Activated T-helper 17 cell treated with anti-CD3 and anti-CD28 coated beads, Interleukin-2, amount 50 U/mL, for 72 hours (primary cell): ENCODE data around the gene MBP. TPM values are rescaled to one million over a fixed set of nuclear protein-coding genes. Genes with fewer than 3 reads are reported as not detected.

ENCODE experiments used
- ATAC-seq: fragments of 150-1000 bp; cut with Tn5 transposase; replicated peaks from 2 replicates; pipeline ENCODE4 v1.10.0; 2021; ENCODE audit warnings: mild to moderate bottlenecking, moderate library complexity
- H3K27ac Mint-ChIP-seq: one replicate; pipeline ENCODE4 v1.8.0; 2022; ENCODE audit warnings: mixed read lengths
- H3K27me3 Mint-ChIP-seq: one replicate; pipeline ENCODE4 v1.8.0; 2022; ENCODE audit warnings: mixed read lengths
- H3K36me3 Mint-ChIP-seq: one replicate; pipeline ENCODE4 v1.8.0; 2022; ENCODE audit warnings: low read depth, mild to moderate bottlenecking, mixed read lengths
- H3K4me1 Mint-ChIP-seq: one replicate; pipeline ENCODE4 v1.8.0; 2022; ENCODE audit warnings: mixed read lengths
- H3K4me3 Mint-ChIP-seq: one replicate; pipeline ENCODE4 v1.8.0; 2022; ENCODE audit warnings: mild to moderate bottlenecking, mixed read lengths
- H3K9me3 Mint-ChIP-seq: one replicate; pipeline ENCODE4 v1.8.0; 2022; ENCODE audit warnings: mixed read lengths
- total RNA-seq, 2 donors: library from RNA; stranded (reverse); gene quantifications; one replicate each; pipeline ENCODE4 v1.2.3, GENCODE V29; 2022

MBP gene
- total RNA-seq, 2 donors from 2014 or later, result 55.7 to 66.5 TPM

DNA sequence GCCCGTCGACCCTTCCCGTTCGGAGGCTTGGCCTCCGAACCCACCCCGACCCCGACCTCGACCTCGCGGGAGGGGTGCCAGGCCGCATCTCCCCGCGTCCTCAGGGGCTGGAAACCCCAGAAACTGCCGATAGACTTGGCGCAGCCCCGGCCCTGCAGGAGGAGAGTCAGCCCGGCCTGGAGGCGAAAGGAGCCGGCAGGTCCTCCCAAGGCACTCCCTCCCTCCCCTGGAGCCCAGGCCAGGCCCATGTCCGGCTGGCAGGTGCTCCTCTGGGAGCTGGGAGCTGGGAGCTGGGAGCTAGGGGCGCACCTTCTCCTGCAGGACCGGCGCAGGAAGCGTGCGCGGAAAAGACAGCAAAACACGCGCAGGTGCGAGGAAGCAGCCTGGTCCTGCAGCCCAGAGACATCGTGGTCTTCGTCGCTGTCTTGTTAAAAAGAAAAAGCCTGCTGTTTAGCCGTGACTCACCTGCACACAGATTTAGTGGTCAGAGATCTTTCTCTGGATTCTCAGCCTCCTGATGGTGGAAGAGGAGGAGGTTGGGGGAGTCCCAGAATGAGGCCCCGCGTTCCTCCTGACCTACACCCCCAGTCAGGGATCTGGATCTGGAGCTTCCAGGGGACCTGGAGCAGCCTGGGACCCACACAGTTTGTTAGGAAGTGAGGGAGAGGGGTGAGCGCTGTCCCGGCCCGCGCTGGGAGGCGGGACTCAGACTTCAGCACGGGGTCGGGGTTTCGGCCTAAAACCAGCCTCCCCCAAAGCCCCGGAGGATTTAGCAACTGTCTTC lies 660 bp upstream of the MBP start:
- Mint-ChIP-seq H3K27ac (peak overlapping the region; percentile 67), H3K4me3 (peak overlapping the region; percentile 59), H3K36me3 (peaks cover 32% of the 10 kb centered on the region), H3K4me1 (peaks cover 22% of the 10 kb centered on the region), H3K9me3 (no peaks in the 10 kb centered on the region), H3K27me3 (no peaks in the 10 kb centered on the region)
- no peak for ATAC-seq

DNA sequence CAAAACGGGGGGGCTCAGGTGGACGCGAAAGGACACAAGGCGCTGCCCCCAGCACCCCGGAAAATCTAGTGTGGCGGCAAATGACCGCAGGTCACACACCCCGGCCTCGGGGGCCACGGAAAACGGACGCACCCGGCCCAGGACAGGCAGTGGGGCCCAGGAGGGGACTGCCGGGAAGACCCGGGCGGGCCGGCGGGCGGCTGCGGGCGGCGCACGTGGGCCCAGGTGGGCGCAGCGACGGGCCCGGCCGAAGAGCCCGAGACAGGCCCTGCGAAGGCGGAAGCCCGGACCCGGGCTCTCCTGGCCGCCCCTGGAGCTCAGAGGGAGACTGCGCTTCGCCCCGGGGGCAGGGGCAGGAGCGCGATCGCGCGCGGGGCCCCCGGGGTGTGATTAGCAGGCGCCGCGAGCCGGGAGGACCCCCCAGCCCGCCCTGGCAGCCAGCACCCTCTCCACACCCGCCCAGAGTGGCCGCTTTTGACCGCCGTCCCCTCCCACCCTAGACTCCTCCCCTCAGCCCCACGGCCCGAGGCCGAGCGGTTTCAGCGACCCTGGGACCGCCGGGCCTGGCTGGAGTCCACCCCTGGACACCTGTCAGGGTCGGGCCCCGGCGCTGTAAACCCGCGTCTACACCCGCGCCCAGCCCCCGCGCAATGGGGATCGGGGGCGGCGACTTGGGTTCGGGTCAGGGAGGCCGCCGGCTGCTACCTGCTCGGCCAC lies 773 bp downstream of the MBP start:
- peaks cover 46% of the 10 kb centered on the region for H3K36me3 Mint-ChIP-seq
- peak; percentile 57 for ATAC-seq

DNA sequence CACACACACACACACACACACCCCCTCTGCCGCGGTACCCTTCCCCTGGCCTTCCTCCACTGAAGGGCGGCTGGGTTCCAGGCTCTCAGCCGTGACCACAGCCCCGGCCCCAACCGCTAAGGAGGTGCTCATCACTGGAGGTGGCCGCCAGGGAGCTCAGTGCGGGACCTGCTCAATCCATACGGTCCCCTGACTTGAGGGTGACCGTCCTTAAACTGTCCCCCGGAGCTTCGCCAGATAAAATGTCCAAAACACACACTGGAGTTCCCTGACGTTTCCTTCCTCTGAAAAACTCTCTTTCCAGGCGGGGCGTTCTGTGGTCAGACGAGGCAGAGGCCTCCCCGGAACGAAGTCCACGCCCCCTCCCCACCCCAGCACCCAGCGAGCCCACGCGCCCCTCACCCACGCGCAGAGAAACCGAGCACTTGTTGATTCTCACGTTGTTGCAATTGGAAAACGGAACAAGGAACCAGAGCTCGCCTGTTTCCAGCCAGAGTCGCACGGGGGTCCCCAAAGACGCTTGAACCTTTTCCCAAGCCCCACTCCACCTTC lies 1.4 kb downstream of the MBP start:
- peak overlapping the region; percentile 96 for H3K27ac Mint-ChIP-seq
- no peaks in the 10 kb centered on the region for H3K9me3 Mint-ChIP-seq
- peak overlapping the region; percentile 95 for H3K4me3 Mint-ChIP-seq
- H3K27me3 Mint-ChIP-seq, result no peaks in the 10 kb centered on the region
- H3K4me1 Mint-ChIP-seq, result peaks cover 41% of the 10 kb centered on the region
- peak; percentile 31 for ATAC-seq
- H3K36me3 Mint-ChIP-seq, result peaks cover 51% of the 10 kb centered on the region

More for the DNA sequence above, 773 bp downstream of the MBP start:
- H3K4me3 Mint-ChIP-seq, result peak overlapping the region; percentile 95
- H3K27ac Mint-ChIP-seq, result peak overlapping the region; percentile 96
- no peaks in the 10 kb centered on the region for H3K9me3 Mint-ChIP-seq
- peaks cover 34% of the 10 kb centered on the region for H3K4me1 Mint-ChIP-seq
- H3K27me3 Mint-ChIP-seq, result no peaks in the 10 kb centered on the region

DNA sequence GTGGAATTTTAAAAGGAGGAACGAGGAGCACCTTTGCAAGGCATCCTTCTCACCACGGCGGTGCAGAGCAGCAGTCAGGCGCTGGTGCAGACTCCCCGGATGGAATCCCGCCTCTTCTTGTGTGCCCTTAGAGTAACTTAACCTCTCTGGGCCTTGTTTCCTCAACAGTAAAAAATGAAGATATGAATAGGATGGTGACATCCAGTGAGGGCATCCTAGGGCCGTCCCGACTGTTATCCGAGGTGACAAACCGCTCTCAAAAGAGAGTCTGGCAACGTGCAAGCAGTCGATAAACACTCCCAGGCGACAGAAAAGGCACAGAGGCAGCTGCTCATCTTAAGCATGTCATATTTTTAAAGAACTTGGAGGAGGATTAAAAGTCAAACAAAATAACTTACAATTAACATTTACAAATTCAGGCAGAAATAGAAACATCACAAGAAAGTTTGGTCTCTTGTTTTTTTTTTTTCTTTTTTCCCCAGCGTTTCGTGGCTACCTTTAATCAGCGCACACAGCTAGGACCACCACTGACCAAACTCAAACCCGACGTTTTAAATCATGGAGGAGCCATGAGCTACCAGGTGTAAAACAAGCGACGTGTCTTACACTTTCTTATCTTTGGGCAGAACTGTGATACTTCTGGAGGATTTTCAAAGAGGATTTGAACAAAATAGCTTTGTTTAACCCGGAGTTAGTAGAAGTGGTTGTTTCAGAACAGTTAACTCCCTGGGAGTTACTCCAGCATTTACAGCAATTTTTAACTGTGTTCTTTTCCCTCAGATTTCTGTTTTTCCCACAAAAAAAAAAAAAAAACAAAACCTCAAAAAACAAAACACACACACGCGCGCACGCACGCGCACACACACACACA lies 2.1 kb downstream of the MBP start:
- peak overlapping the region; percentile 96 for H3K27ac Mint-ChIP-seq
- peak; percentile 23 for ATAC-seq
- peak overlapping the region; percentile 95 for H3K4me3 Mint-ChIP-seq
- no peaks in the 10 kb centered on the region for H3K9me3 Mint-ChIP-seq
- H3K27me3 Mint-ChIP-seq, result no peaks in the 10 kb centered on the region
- peaks cover 48% of the 10 kb centered on the region for H3K4me1 Mint-ChIP-seq
- H3K36me3 Mint-ChIP-seq, result peaks cover 51% of the 10 kb centered on the region

DNA sequence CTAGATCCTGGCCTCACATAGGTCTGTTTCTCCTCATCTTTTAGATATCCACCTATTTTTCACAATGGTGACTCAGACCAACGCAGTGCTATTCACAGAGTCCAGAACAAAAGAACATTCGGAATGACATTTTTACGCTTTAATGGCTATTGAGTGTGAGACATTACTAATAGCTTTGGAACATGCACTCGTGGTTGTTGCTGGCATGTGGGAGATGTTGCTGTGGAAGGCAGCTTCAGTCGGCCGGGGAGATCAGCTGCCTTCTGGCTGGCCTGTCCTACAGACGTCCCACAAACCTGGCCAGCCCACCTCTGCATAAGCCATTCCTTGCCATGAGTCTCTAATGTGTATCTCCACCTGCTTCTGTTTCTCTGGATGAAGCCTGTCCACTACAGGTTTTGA lies 3.4 kb downstream of the MBP start:
- peak overlapping the region; percentile 95 for H3K4me3 Mint-ChIP-seq
- no peaks in the 10 kb centered on the region for H3K27me3 Mint-ChIP-seq
- no peaks in the 10 kb centered on the region for H3K9me3 Mint-ChIP-seq
- no peak for ATAC-seq
- H3K4me1 Mint-ChIP-seq, result peaks cover 53% of the 10 kb centered on the region
- H3K36me3 Mint-ChIP-seq, result peaks cover 62% of the 10 kb centered on the region
- peak overlapping the region; percentile 48 for H3K27ac Mint-ChIP-seq

DNA sequence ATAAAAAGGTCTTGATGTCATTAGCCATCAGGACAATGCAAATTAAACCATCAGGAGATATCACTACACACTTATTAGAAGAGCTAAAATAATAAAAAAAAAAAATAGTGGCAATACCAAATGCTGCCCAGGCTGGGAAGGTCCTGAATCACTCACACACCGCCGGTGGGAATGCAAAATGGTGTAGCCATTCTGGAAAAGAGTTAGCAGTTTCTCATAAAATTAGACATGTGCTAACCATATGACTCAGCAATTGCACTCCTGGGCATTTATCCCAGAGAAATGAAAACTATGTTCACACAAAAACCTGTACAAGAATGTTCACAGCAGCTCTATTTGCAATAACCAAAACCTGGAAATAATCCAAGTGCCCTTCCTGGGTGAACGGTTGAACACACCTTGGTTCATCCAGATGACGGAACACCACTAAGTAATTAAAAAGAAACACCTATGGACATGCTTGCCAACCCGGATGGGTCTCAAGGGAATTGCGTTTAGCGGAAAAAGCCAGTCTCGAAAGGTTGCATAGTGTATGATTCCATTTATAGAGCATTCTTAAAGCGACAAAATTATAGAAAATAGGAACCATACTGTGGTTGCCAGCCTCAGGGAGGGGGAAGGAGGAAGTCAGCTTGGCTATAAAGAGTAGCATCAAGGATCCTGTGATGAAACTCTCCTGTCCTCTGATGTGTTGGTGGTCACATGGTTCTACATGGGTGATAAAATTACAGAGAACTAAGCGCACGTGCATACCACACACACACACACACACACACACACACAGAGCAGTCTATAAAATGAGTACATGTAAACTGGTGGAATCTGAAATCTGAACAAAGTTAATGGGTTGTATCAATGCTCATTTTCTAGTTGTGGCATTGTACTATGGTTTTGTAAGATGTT lies 4.6 kb downstream of the MBP start:
- H3K4me1 Mint-ChIP-seq, result peaks cover 56% of the 10 kb centered on the region
- ATAC-seq, result no peak
- peaks cover 71% of the 10 kb centered on the region for H3K36me3 Mint-ChIP-seq
- no peaks in the 10 kb centered on the region for H3K27me3 Mint-ChIP-seq
- H3K9me3 Mint-ChIP-seq, result no peaks in the 10 kb centered on the region
- H3K27ac Mint-ChIP-seq, result peak overlapping the region; percentile 67
- H3K4me3 Mint-ChIP-seq, result peak overlapping the region; percentile 95

DNA sequence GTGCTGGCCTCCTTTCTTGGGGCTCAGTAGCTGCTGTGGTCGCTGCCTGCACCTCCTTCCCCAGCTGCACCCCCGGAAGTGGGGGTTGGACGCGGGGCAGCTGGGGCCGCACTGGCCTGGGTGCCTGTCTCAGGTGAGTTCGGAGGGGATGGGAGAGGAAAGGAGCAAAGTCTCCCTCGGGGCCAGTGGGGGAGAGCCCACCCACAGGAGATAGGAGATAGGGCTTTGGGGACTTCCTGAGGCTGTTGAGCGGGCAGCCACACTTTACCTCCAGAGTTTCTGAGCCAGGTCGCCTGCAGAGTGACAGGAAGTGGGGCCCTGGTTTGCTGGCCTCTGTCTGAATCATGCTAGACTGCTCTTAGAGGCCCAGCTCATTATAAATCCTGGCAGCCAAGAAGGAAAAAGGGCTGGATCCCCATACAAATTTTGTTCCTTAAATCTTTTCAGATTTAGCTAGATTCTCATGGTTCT lies 8.1 kb downstream of the MBP start:
- H3K27me3 Mint-ChIP-seq, result no peaks in the 10 kb centered on the region
- peak; percentile 93 for ATAC-seq
- peak overlapping the region; percentile 93 for H3K27ac Mint-ChIP-seq
- no peaks in the 10 kb centered on the region for H3K9me3 Mint-ChIP-seq
- H3K4me1 Mint-ChIP-seq, result peaks cover 73% of the 10 kb centered on the region
- peak overlapping the region; percentile 95 for H3K4me3 Mint-ChIP-seq
- peaks cover 83% of the 10 kb centered on the region for H3K36me3 Mint-ChIP-seq

DNA sequence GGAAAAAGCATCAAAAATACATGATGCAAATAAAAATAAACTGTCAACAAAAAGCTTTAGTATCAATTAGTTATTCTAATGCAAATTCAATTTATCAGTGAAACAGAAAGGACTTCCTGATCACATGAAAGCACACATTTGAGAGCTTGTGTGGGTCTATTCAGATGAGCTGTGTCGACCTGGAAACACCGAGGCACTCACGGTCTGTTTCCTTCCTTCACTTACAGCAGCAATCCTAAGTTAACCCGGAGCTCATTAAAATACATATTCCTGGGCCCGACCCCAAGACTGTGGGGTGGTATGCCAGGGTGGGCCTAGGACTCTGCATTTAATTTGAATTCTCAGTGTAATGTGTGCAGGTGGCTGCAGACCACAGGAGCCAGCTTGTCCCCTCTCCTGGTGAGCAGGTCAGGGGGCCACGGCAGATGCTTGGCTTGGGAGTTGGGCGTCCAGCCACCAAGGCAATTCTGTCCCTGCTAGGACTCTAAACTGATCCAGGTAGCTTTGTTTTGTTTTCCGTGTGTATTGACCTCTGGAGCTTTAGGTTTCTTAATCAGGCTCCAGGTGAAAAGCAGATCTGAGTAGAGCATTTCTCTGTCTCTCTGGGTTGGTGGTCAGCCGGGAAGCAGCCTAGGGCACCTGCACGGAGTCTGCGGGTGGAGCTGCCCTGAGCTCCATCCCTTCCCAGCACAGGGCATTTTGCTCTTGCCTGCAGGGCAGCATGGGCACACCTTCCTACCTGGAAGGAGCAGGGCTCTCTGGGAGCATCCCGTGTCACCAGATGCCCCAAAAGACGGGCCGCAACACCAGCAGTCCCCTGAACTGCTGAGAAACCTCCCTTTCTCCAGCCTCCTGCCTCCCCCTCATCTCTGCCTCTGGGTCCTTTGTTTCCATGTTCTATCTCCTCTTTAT lies 9.0 kb downstream of the MBP start:
- Mint-ChIP-seq H3K4me3 (peak overlapping the region; percentile 95), H3K9me3 (peaks cover 2% of the 10 kb centered on the region), H3K27ac (peak overlapping the region; percentile 93), H3K36me3 (peaks cover 82% of the 10 kb centered on the region), H3K4me1 (peaks cover 75% of the 10 kb centered on the region), H3K27me3 (no peaks in the 10 kb centered on the region)
- no peak for ATAC-seq

DNA sequence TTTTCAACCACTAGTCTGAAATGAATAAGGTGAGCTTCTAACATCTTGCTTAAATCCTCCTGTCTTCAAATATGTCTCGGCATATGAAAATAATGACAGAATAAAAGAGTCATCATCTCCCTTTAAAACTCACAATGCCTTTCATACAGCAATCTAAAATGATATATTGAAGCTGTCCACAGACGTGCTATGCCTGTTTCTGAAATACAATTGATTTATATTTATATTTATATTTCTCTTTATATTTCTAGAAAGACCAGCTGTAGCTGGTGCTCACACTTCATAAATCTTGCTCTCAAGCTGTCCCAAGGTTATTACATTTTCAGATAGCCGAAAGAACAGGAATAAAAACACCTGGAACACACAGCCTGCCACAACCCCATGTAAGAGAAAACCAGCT lies 11.1 kb downstream of the MBP start:
- H3K9me3 Mint-ChIP-seq, result peaks cover 3% of the 10 kb centered on the region
- H3K36me3 Mint-ChIP-seq, result peaks cover 76% of the 10 kb centered on the region
- H3K27ac Mint-ChIP-seq, result peak overlapping the region; percentile 93
- no peaks in the 10 kb centered on the region for H3K27me3 Mint-ChIP-seq
- peaks cover 61% of the 10 kb centered on the region for H3K4me1 Mint-ChIP-seq
- ATAC-seq, result no peak
- H3K4me3 Mint-ChIP-seq, result peak overlapping the region; percentile 95

DNA sequence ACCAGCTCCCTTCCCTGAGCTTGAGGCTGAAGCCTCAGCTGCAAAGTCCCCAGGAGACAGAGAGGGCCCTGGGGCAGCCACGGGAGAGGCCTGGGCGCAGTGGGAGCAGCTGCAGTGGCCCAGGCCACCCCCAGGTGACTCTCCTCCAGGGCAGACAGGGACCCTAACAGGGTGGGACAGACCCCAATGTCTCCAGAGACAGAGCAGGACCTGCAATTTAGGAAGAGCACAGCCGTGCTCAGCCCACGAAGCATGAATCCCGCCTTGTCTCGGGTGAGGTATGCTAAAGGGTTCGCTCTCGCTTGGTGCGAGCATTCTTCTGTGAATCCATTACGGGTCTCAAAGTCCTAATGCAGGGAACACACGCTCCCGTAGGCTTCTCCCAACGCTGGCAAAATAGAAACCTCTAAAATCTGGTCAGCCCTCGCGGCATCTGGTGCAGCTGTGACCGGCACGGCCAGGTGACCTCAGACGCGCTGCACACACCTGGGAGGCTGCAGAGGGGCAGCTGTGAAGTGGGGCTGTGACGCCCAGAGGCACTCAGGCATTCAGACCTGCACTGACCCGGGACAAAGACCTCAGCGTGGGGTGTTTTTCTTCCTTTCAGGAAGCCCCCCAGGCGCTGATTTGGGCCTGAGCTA lies 12.6 kb downstream of the MBP start:
- Mint-ChIP-seq H3K36me3 (peaks cover 85% of the 10 kb centered on the region), H3K4me1 (peaks cover 57% of the 10 kb centered on the region), H3K9me3 (peaks cover 3% of the 10 kb centered on the region), H3K27ac (no peak overlapping the region), H3K4me3 (no peak overlapping the region), H3K27me3 (no peaks in the 10 kb centered on the region)
- ATAC-seq, result no peak

DNA sequence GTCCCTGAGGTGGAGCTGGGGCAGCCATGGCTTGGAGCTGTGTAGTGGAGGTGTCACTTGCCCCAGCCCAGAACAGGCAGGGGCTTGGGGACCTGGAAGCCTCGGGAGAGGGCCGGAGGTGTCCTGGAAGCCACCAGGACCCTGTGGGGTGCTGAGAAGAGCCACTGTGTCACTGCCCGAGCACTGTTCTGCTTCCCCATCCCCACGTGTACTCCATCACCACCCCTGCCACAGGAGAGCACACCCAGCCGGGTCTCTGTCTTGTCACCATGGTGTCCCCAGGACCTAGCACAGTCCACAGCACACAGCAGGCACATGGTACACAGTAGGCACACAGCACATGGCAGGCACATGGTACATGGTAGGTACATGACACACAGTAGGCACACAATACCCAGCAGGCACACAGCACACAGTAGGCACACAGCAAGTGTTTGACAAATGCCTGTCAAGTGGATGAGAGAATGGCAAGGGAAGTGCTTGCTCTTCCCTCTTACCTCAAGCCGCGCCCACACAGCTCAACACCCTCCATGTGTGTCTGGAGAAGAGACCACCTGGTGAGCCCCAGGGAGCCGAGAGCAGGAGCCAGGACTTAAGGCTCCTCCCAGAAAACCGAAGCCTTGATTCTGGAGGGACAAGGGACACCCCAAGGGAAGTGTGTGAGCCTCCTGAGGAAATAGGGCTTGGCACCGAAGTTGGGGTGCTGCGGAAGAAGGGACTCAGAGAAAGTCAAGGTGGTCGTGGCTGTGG lies 13.3 kb downstream of the MBP start:
- no peaks in the 10 kb centered on the region for H3K27me3 Mint-ChIP-seq
- peak overlapping the region; percentile 72 for H3K27ac Mint-ChIP-seq
- peaks cover 51% of the 10 kb centered on the region for H3K4me1 Mint-ChIP-seq
- H3K36me3 Mint-ChIP-seq, result peaks cover 84% of the 10 kb centered on the region
- H3K9me3 Mint-ChIP-seq, result peaks cover 3% of the 10 kb centered on the region
- H3K4me3 Mint-ChIP-seq, result no peak overlapping the region
- no peak for ATAC-seq
